Epithelial cell of prostate (primary cell): ENCODE measurements around the gene TGFBI.

ENCODE experiments used
- DNase-seq: peaks from one replicate; pipeline ENCODE4 v3.0.0-alpha.2; 2011; ENCODE audit warnings: low read depth, low spot score
- H3K27ac ChIP-seq: fragments of 450-650 bp; 2 replicates; pipeline ENCODE4 v1.5.1; 2017; ENCODE audit warnings: mild to moderate bottlenecking

Gene TGFBI

GRCh38 chr5:136000932-136001331 is 27.9 kb upstream of the TGFBI start:
- no peak overlapping the region for H3K27ac ChIP-seq
- DNase-seq: no peak

DNA sequence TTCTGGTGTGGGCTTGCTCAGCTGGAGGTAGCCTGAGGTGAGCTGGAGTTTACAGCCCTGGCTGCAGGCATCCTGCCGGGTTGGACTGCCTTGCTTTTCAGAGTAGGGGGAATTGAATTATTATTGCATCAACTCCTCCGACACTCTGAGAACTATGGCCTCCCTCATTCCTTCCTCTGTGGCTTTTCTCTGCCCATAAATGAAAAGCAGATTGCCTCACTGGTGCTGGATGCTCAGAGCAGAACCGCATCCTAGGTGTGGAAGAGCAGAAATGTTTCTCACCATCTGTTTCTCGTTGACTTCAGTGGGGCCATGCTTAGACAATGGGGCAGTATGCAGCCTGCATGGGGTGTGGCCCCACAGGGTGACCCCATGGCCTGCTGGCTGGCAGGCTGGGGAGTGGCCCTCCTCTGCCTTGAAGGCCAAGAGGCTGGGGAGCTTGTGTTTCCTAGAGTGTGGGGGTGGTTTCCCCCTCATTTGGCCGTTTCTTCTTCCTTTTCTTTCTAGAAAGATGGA is 27.3 kb upstream of the TGFBI start:
- no peak for DNase-seq
- no peak overlapping the region for H3K27ac ChIP-seq

GRCh38 chr5:136004436-136004835 is 24.4 kb upstream of the TGFBI start:
- peak; percentile 81 for DNase-seq

DNA sequence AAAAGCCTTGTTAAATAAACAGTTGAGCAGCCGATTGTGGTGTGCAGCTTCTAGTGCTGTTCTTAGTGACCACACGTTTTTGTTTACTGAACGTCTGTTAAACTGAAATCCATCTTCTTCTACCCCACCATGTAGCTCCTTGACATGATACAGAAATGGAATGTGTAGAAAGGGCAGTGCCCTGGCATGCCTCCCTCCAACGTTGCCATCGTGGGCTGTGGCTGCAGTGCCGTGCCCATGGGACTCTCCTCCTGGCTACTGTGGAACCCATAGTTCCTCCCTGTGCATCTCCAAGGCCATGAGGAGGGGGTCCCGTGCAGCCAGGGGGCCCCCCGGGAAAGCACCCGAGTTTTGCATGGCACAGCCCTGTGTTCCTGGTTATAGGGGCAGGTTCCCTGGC is 23.3 kb upstream of the TGFBI start:
- peak overlapping the region; percentile 79 for H3K27ac ChIP-seq

More at GRCh38 chr5:136004436-136004835, 24.4 kb upstream of the TGFBI start:
- H3K27ac ChIP-seq: peak overlapping the region; percentile 79

GRCh38 chr5:136006164-136006563 is 22.6 kb upstream of the TGFBI start:
- peak overlapping the region; percentile 79 for H3K27ac ChIP-seq

More for the DNA sequence above, 23.3 kb upstream of the TGFBI start:
- DNase-seq: no peak

DNA sequence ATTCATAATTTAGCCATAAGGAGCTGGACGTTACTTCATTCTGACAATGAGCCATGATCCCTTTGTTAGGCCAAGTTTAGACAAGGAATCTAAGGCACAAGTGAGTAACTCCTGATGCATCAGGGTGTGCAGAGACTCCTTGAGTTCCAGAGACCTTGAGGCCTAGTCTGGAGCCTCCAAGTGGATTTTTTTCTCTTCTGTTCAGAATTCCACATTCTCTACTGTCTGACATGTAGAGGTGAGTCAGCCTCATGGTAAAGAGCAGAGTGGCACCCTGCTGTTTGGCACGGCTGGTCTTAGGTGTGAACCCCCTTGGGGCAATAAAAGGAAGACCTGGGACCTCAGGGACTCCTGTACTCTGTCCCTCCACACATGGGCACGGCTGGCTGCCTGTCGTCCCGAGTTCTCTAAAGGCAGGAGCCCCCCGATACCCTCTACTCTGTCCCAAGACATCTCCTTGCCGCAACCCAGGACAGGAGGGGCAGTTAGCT is 22.0 kb upstream of the TGFBI start:
- peak; percentile 79 for DNase-seq
- peak overlapping the region; percentile 79 for H3K27ac ChIP-seq

More at GRCh38 chr5:136006164-136006563, 22.6 kb upstream of the TGFBI start:
- no peak for DNase-seq

GRCh38 chr5:136007271-136007670 is 21.5 kb upstream of the TGFBI start:
- peak overlapping the region; percentile 79 for H3K27ac ChIP-seq
- no peak for DNase-seq

- no peak for DNase-seq
- peak overlapping the region; percentile 89 for H3K27ac ChIP-seq
Observed at GRCh38 chr5:136011414-136012001, 17.3 kb upstream of the TGFBI start.

- H3K27ac ChIP-seq: peak overlapping the region; percentile 89
- no peak for DNase-seq
Observed at GRCh38 chr5:136012041-136012804, 16.6 kb upstream of the TGFBI start.

DNA sequence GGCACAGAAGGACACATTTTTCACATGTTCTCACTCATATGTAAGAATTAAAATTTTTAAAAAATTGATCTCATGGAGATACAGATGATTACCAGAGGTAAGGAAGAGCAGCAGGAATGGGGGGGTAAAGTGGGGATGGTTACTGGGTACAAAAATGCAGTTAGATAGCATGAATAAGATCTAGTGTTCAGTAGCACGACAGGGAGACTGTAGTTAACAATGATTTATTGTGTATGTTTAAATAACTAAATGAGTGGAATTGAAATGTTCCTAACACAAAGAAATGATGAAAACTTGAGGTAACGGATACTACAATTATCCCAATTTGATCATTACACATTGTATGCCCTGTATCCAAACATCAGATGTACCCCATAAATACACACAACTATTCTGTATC is 15.2 kb upstream of the TGFBI start:
- DNase-seq: no peak
- peak overlapping the region; percentile 89 for H3K27ac ChIP-seq

- H3K27ac ChIP-seq: peak overlapping the region; percentile 89
- DNase-seq: no peak
Observed at GRCh38 chr5:136014049-136015002, 14.5 kb upstream of the TGFBI start.

DNA sequence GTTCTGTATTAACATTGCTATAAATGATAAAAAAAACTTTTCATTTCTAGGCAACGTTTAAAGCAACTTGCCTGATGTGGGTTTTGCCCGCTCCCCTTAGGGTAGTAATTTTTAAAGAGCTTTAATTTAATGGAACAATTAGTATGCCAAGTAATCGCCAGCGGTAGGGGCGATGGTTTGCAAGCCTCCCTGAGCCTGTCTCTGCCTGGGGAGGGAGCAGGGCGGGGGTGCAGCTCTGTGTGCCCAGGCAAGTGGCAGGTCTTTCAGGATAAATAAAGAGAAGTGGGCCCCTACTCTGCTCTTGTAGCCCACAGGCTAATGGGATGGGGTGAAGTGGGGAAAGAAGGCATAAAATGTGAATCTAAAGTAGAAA is 13.8 kb upstream of the TGFBI start:
- H3K27ac ChIP-seq: no peak overlapping the region

GRCh38 chr5:136015966-136016650 is 12.7 kb upstream of the TGFBI start:
- peak overlapping the region; percentile 71 for H3K27ac ChIP-seq
- DNase-seq: no peak

More for the DNA sequence above, 13.8 kb upstream of the TGFBI start:
- no peak for DNase-seq

DNA sequence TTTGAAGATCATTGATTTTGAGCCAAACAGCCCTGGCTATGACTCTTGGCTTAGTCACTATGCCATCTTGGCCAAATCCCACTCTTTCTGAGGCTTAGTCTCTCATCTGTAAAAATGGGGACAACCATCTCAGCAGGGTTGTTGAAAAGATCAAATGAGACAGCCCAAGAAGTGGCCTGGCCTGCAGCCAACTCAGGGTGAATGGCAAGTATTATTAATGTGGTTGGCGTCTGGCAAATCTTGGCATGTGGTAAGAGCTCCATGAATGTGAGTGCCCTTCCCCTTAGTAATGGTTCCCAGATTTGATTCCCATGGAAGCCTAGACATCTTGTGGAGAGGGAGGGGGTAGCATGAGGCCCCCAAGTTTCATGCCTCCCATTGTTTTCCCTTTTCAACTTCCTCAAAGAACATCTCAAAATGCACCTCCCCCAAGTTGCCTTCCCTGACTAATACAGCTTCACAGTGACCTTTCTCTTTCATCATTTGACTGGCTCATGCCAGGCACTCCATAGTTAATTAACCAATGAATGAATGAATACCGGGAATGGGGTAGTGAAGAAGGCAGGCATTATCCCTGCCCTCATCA is 11.8 kb upstream of the TGFBI start:
- DNase-seq: peak; percentile 72
- H3K27ac ChIP-seq: peak overlapping the region; percentile 71

DNA sequence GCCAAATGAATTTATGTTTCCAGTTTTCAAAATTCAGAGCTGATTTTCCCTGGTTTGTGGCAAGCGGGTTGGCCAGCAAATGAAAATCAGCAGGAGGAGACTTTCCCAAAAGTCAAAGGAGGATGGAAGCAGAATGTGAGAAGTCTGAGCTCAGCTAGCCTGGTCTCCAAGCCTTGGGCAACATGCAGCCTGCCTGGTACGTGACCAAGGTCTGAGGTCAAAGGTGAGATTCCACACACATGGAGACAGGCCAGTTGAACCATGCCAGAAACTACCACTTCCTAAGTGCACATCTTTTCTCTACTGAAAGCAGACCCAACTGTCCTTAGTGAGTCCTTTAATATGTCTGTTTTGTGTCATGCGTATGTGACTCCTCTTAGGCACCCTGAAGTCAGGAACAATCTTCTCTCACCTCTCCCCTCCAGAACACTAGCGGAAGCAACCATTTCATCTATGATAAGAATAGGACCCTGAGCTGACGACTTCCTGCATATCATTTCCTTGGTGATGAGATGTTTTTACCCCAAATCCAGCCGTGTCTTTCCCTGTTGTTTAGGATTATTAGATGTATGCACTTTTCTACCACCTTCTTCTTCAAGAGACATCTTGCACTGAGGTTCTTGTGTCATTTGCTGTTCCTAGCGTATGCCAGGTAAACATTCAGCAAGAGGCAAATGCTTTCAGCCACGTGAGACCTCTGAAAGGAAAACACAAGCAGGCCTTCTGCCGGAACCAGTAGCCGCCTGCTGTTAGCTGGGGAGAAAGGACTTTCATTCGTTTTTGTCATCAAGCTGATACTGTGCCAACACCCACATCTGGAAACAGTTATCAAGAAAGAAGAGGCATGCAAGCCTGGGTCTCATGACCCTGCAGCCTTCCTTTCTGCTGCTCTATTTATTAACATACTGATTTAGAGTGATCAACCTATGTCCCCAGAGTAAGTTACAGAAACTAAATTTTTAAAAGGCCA is 9.7 kb upstream of the TGFBI start:
- DNase-seq: no peak
- peak overlapping the region; percentile 72 for H3K27ac ChIP-seq

- H3K27ac ChIP-seq: peak overlapping the region; percentile 72
- no peak for DNase-seq
Observed at GRCh38 chr5:136020001-136020382, 8.8 kb upstream of the TGFBI start.

GRCh38 chr5:136020383-136021015 is 8.3 kb upstream of the TGFBI start:
- peak overlapping the region; percentile 72 for H3K27ac ChIP-seq

DNA sequence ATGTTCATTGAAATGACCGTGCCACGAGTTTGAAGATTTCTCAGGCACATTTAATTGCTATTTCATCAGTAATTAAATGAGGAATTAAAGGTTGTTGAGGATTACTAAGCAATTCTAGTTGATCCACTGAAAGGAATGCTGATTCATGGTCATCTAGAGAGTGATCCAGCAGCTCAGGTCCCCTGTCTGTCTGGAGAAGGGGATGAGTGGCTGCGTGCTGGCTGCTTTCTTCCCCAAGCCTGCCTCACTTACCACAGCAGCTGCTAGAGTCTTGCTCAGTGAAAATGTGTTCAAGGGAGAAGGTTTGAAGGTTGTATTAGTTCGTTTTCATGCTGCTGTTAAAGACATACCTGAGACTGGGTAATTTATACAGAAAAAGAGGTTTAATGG is 7.8 kb upstream of the TGFBI start:
- H3K27ac ChIP-seq: peak overlapping the region; percentile 72

More at GRCh38 chr5:136020383-136021015, 8.3 kb upstream of the TGFBI start:
- DNase-seq: peak; percentile 98

More for the DNA sequence above, 7.8 kb upstream of the TGFBI start:
- no peak for DNase-seq
